Fibroblast of lung (primary cell): Measurements from ENCODE around the gene SPATA2.

Experiments used
- CTCF ChIP-seq, 2 donors: IDR thresholded peaks in 1 of 2; conservative IDR thresholded peaks in 1 of 2; 1 replicate in 1 of 2; 2 replicates in 1 of 2; pipeline ENCODE4 v1.5.1; 2011 to 2012; ENCODE audit warnings: low read length in 2 of 2, control low read depth in 1 of 2, inconsistent platforms in 1 of 2, low read depth in 1 of 2, mild to moderate bottlenecking in 1 of 2
- EZH2 ChIP-seq: IDR thresholded peaks from 2 replicates; pipeline ENCODE4 v1.5.1; 2012; ENCODE audit warnings: low read length, control low read depth, mild to moderate bottlenecking; ENCODE audit errors: missing control alignments

- TF ChIP-seq CTCF (conservative IDR thresholded peaks at IDR 0.05 in 1 of 2, IDR thresholded peaks at IDR 0.05 in 1 of 2; ENCODE audit: low read depth in 1 of 2, low read length in 2 of 2) (no peak), EZH2 (no peak)
Observed at GRCh38 chr20:49955167-49955566, 39.8 kb upstream of the SPATA2 start.
